K562 (cell line): ENCODE results near the gene NTRK2. TPM values are rescaled to one million over a fixed set of nuclear protein-coding genes. Genes with fewer than 3 reads are reported as not detected.

Experiments used
- ATAC-seq: fragments of 200-7000 bp; cut with Tn5 transposase; 3 replicates; pipeline ENCODE4 v1.9.1; 2020; ENCODE audit warnings: moderate library complexity
- BruUV-seq: library from RNA; stranded (reverse); fragments of 400-500 nt; replicated peaks from 2 replicates; lab custom pipeline; 2021; lab: Mats Ljungman, UMichigan
- CTCF ChIA-PET: fragments of 300-600 bp; formaldehyde crosslinking; extraction: SDS; loops from one replicate; lab custom pipeline; 2021; ENCODE audit warnings: low intra/inter-chr PET ratio; lab: Yijun Ruan, JAX
- POLR2A ChIA-PET: fragments of 300-600, 350-650 bp; sonication (Branson Sonifier 250); formaldehyde crosslinking; extraction: SDS; loops from one replicate; lab custom pipeline; 2021; ENCODE audit warnings: antibody characterized with exemption, inconsistent platforms; lab: Yijun Ruan, JAX
- DNase-seq, 4 experiments: peaks; one replicate each; pipeline versions ENCODE4 v3.0.0 to v3.0.0-alpha.2; 2011 to 2018; ENCODE audit warnings: low spot score in 3 of 4, mixed read lengths in 3 of 4; ENCODE audit errors: extremely low read depth in 1 of 4
- FAIRE-seq: peaks from 2 replicates; lab custom pipeline; 2011; peaks lifted over from hg19 to GRCh38; lab: Jason Lieb, UNC
- H2AFZ ChIP-seq: 2 replicates; pipeline ENCODE4 v1.6.0; 2011; ENCODE audit warnings: low read depth, low read length, control low read depth, inconsistent platforms
- H3K27ac ChIP-seq: fragments of 200-600 bp; 3 replicates; pipeline ENCODE4 v1.8.0; 2011; ENCODE audit warnings: low read depth, mild to moderate bottlenecking, control low read depth, inconsistent platforms, low read length, moderate library complexity, mixed read lengths; ENCODE audit errors: extremely low read depth
- H3K27me3 ChIP-seq, 2 experiments: fragments of 300-600 bp in 1 of 2; 2 replicates in 1 of 2; 3 replicates in 1 of 2; pipeline versions ENCODE4 v1.6.0 to v1.8.0; 2011; ENCODE audit warnings: inconsistent platforms in 2 of 2, low read length in 2 of 2, mild to moderate bottlenecking in 1 of 2, mixed read lengths in 1 of 2, moderate library complexity in 1 of 2; ENCODE audit not compliant: control insufficient read depth in 2 of 2, insufficient read depth in 2 of 2
- H3K36me3 ChIP-seq: fragments of 300-600 bp; 3 replicates; pipeline ENCODE4 v1.8.0; 2011; ENCODE audit warnings: mild to moderate bottlenecking, low read length, inconsistent platforms; ENCODE audit not compliant: control insufficient read depth, insufficient read depth
- H3K4me1 ChIP-seq, 2 experiments: fragments of 200-600 bp in 1 of 2; replicated peaks in 1 of 2; 2 replicates in 1 of 2; 3 replicates in 1 of 2; pipeline versions ENCODE4 v1.5.1 to v1.8.0; 2011; ENCODE audit warnings: inconsistent platforms in 2 of 2, low read length in 2 of 2, mild to moderate bottlenecking in 1 of 2, mixed read lengths in 1 of 2, moderate library complexity in 1 of 2; ENCODE audit not compliant: control insufficient read depth in 2 of 2, insufficient read depth in 2 of 2
- H3K4me2 ChIP-seq: 2 replicates; pipeline ENCODE4 v1.6.1; 2011; ENCODE audit warnings: low read length, control low read depth, inconsistent platforms, mixed read lengths; ENCODE audit not compliant: insufficient read depth
- H3K4me3 ChIP-seq: fragments of 200-600 bp; sonication (generic), shearing (Covaris generic); 2 replicates; pipeline ENCODE4 v1.5.1; 2016; ENCODE audit warnings: control low read depth, inconsistent platforms
- H3K79me2 ChIP-seq: fragments of 200-600 bp; 3 replicates; pipeline ENCODE4 v1.8.0; 2011; ENCODE audit warnings: low read length, inconsistent platforms; ENCODE audit not compliant: control insufficient read depth, insufficient read depth
- H3K9ac ChIP-seq, 2 experiments: 2 replicates each; pipeline versions ENCODE4 v1.6.0 to v1.6.1; 2011; ENCODE audit warnings: low read depth in 2 of 2, low read length in 2 of 2, control low read depth in 1 of 2, inconsistent platforms in 1 of 2, mild to moderate bottlenecking in 1 of 2, mixed read lengths in 1 of 2; ENCODE audit not compliant: insufficient read depth in 1 of 2
- H3K9me1 ChIP-seq: one replicate; pipeline ENCODE4 v1.6.0; 2011; ENCODE audit warnings: inconsistent platforms, mild to moderate bottlenecking, low read length, moderate library complexity; ENCODE audit not compliant: control insufficient read depth, insufficient read depth
- H3K9me3 ChIP-seq: replicated peaks from 2 replicates; pipeline ENCODE4 v1.5.1; 2011; ENCODE audit warnings: low read depth, low read length, inconsistent platforms; ENCODE audit not compliant: control insufficient read depth, insufficient read depth
- H4K20me1 ChIP-seq: replicated peaks from 2 replicates; pipeline ENCODE4 v1.6.1; 2011; ENCODE audit warnings: low read length, inconsistent platforms, mixed read lengths; ENCODE audit not compliant: control insufficient read depth, insufficient read depth
- C11orf30 ChIP-seq: fragments of 450-650 bp; IDR thresholded peaks from 2 replicates; pipeline ENCODE4 v1.6.1; 2016; ENCODE audit warnings: low read depth, mild to moderate bottlenecking
- CREB3 ChIP-seq: fragments of 450-650 bp; conservative IDR thresholded peaks from 2 replicates; pipeline ENCODE4 v1.6.1; 2016; ENCODE audit warnings: missing genetic modification characterization, low read depth, mild to moderate bottlenecking, missing compliant biosample characterization, moderate library complexity
- CSDE1 ChIP-seq, 2 experiments: fragments of 450-650 bp; IDR thresholded peaks; 2 replicates each; pipeline ENCODE4 v1.6.1; 2016; ENCODE audit warnings: mild to moderate bottlenecking in 1 of 2
- GTF2F1 ChIP-seq: IDR thresholded peaks from 2 replicates; pipeline ENCODE4 v1.6.1; 2011; ENCODE audit warnings: low read depth, low read length, improper control_type of control experiment
- HNRNPL ChIP-seq: fragments of 200-400 bp; formaldehyde crosslinking; IDR thresholded peaks from 2 replicates; pipeline ENCODE4 v1.6.1; 2017; ENCODE audit warnings: low read depth, mild to moderate bottlenecking, low read length
- KLF10 ChIP-seq: fragments of 250-450 bp; sonication (Bioruptor Pico); IDR thresholded peaks from 2 replicates; pipeline ENCODE4 v1.6.1; 2021; ENCODE audit warnings: matching md5 sums
- MECOM ChIP-seq: fragments of 250-450 bp; sonication (Bioruptor Pico); IDR thresholded peaks from 2 replicates; pipeline ENCODE4 v1.8.0; 2022; ENCODE audit warnings: inconsistent platforms
- PATZ1 ChIP-seq: fragments of 250-450 bp; sonication (Bioruptor Pico); IDR thresholded peaks from 2 replicates; pipeline ENCODE4 v1.5.0; 2020; ENCODE audit warnings: mild to moderate bottlenecking, borderline replicate concordance
- RBBP5 ChIP-seq: fragments of 200-600 bp; sonication (generic); IDR thresholded peaks from 2 replicates; pipeline ENCODE4 v1.6.1; 2012; ENCODE audit warnings: borderline replicate concordance, mild to moderate bottlenecking, low read length, control low read depth, inconsistent platforms; ENCODE audit not compliant: insufficient read depth, poor library complexity, severe bottlenecking
- SETDB1 ChIP-seq: IDR thresholded peaks from one replicate; pipeline ENCODE4 v1.6.1; 2012; ENCODE audit warnings: low read length, control low read depth, inconsistent platforms
- TCFL5 ChIP-seq: fragments of 250-450 bp; sonication (Bioruptor Pico); conservative IDR thresholded peaks from 2 replicates; pipeline ENCODE4 v1.6.1; 2021; ENCODE audit warnings: mild to moderate bottlenecking, moderate library complexity, matching md5 sums
- TEAD1 ChIP-seq, 2 experiments: fragments of 450-650 bp in 1 of 2; sonication (generic) in 1 of 2; formaldehyde crosslinking; IDR thresholded peaks; 2 replicates each; pipeline versions ENCODE4 v1.4.0 to v1.8.0; 2020 to 2022; ENCODE audit warnings: mild to moderate bottlenecking in 2 of 2, missing genetic modification reagents in 1 of 2
- THRA ChIP-seq: fragments of 450-650 bp; IDR thresholded peaks from 2 replicates; pipeline ENCODE4 v1.6.1; 2017; ENCODE audit warnings: mild to moderate bottlenecking, moderate library complexity
- ZNF354B ChIP-seq: fragments of 250-450 bp; sonication (Bioruptor Pico); IDR thresholded peaks from 2 replicates; pipeline ENCODE4 v1.4.0; 2020
- ZNF57 ChIP-seq: fragments of 450-650 bp; formaldehyde crosslinking; IDR thresholded peaks from 2 replicates; pipeline ENCODE4 v1.4.0; 2020; ENCODE audit warnings: mild to moderate bottlenecking, moderate library complexity
- WGBS: fragments of 100-300 bp; shearing (Covaris generic); methylation state at CpG from one replicate; pipeline ENCODE4 v1.1.6; 2016; ENCODE audit warnings: low coverage, mixed read lengths; ENCODE audit not compliant: insufficient coverage; ENCODE audit errors: missing lambda C conversion rate; 5-methylcytosine and 5-hydroxymethylcytosine counted together
- in situ Hi-C: fragments of 300-500 bp; cut with MboI; formaldehyde crosslinking; loops from 4 replicates; pipeline ENCODE4 v1.15.0; 2018; ENCODE audit warnings: inconsistent platforms, mixed read lengths
- intact Hi-C: fragments of 100-400 bp; cut with micrococcal nuclease; formaldehyde crosslinking; loops from 2 replicates; pipeline ENCODE4 v1.14.2; 2022
- polyA plus RNA-seq, 8 experiments: library from polyadenylated mRNA; depleted of rRNA in 4 of 8; stranded (reverse) in 5 of 8; unstranded in 3 of 8; fragments of >200 nt; fragmentation: Nextera tagmentation in 2 of 8; fragmentation: Illumina TruSeq in 1 of 8; extraction: Ambion mirVana in 2 of 8; extraction: Trizol in 1 of 8; gene quantifications; 2 replicates each; pipeline versions ENCODE4 v1.2.1 to v1.2.3, GENCODE V29; 2011 to 2014; ENCODE audit warnings: inconsistent platforms in 1 of 8, missing spikeins in 1 of 8
- total RNA-seq, 7 experiments: library from RNA; depleted of rRNA in 6 of 7; stranded (reverse); fragments of >200 nt in 6 of 7; fragmentation: Illumina TruSeq in 2 of 7; extraction: Trizol in 2 of 7; gene quantifications; 2 replicates each; pipeline versions ENCODE4 v1.2.1 to v1.2.3, GENCODE V29; 2011 to 2021; ENCODE audit warnings: low replicate concordance in 1 of 7

The NTRK2 gene
- total and polyA plus RNA-seq, 9 of the 15 experiments (the other 6 are each of a cell fraction or from before 2014, with no cell fraction given): not detected

GRCh38 chr9:84841931-84842330 lies 172.4 kb downstream of the NTRK2 start:
- no peaks in the 10 kb centered on the region for H3K9me1 ChIP-seq
- no peaks in the 10 kb centered on the region for H3K27me3 ChIP-seq
- 0% methylated on average over 5 of the region's 5 CpGs for WGBS
- intact Hi-C loops (no loop called here), in situ Hi-C loops (no loop called here)
- no peaks in the 10 kb centered on the region for H4K20me1 ChIP-seq
- H3K9me3 ChIP-seq: no peaks in the 10 kb centered on the region
- ChIA-PET POLR2A (no interaction called here), CTCF (no interaction called here)
- ATAC-seq (no peak), DNase-seq (no peak), FAIRE-seq (no peak)
- no peak for TF ChIP-seq RBBP5
- no peak for TF ChIP-seq ZNF57 (CRISPR knock-in tag)
- TF ChIP-seq C11orf30: no peak
- no peak for TF ChIP-seq TEAD1 (CRISPR knock-in tag; IDR thresholded peaks at IDR 0.05)
- TF ChIP-seq SETDB1: no peak
- TF ChIP-seq PATZ1 (CRISPR knock-in tag): no peak
- no peak for TF ChIP-seq CSDE1 (IDR thresholded peaks at IDR 0.05)
- no peak for TF ChIP-seq TCFL5 (CRISPR knock-in tag)
- TF ChIP-seq THRA: no peak
- no peak for TF ChIP-seq HNRNPL
- no peak for TF ChIP-seq KLF10 (CRISPR knock-in tag)
- no peak for TF ChIP-seq ZNF354B (CRISPR knock-in tag)
- TF ChIP-seq GTF2F1: no peak
- no peak for TF ChIP-seq CREB3 (tag)
- no peak for TF ChIP-seq MECOM (CRISPR knock-in tag)
- no TSS peak for BruUV-seq
- no peak overlapping the region for H3K4me3 ChIP-seq
- H3K4me2 ChIP-seq: no peak overlapping the region
- H3K36me3 ChIP-seq: no peaks in the 10 kb centered on the region
- no peak overlapping the region for H3K27ac ChIP-seq
- no peaks in the 10 kb centered on the region for H3K4me1 ChIP-seq
- no peaks in the 10 kb centered on the region for H3K79me2 ChIP-seq
- no peak overlapping the region for H2AFZ ChIP-seq
- no peak overlapping the region for H3K9ac ChIP-seq
